ENCODE results near the gene CIAO2B. TPM values are rescaled to one million over a fixed set of nuclear protein-coding genes. Genes with fewer than 3 reads are reported as not detected.

Gene CIAO2B
- total and polyA plus RNA-seq, 11 donors, result 103 to 669 (median 129) TPM

DNA sequence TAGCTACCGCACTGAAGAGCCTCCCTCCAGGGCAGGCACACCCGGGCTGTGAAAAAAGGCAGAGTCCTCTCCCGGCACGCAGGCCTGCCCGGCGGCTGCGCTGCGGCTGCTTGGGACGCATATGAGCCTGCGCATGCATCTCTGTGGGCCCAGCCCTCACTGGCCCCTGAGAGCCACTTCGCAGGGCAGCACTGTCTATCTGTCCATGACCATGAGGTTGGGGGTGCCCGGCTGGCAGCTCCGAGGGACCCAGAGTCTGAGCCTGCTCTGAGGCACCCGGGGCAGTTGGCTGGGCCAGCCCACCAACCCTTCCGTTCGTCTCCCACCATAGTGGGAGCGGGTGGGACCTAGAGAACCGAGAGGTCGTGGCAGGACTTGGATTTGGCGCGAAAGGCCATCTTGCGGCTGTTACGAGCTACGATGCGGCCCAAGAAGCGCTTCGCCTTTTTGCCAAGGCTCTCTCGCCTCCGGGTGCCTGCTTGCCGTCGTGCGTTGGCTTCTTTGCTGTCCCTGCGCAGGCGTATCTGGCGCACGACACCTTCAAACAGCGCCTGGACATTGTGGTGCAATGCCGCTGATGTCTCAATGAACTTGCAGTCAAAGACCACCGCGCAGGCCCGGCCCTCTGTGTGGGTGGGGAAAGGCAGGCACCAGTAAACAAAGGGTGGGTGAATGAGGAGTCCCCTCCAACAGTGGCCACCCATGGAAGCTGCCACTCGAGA, 12.3 kb downstream of the CIAO2B start:
- peak in 1 of 5 donors; percentile 51 for DNase-seq
- peak overlapping the region; percentile 80 to 99 (median 93) for H3K27ac ChIP-seq
- intact Hi-C loops (cut with DNase I), result no loop called here

DNA sequence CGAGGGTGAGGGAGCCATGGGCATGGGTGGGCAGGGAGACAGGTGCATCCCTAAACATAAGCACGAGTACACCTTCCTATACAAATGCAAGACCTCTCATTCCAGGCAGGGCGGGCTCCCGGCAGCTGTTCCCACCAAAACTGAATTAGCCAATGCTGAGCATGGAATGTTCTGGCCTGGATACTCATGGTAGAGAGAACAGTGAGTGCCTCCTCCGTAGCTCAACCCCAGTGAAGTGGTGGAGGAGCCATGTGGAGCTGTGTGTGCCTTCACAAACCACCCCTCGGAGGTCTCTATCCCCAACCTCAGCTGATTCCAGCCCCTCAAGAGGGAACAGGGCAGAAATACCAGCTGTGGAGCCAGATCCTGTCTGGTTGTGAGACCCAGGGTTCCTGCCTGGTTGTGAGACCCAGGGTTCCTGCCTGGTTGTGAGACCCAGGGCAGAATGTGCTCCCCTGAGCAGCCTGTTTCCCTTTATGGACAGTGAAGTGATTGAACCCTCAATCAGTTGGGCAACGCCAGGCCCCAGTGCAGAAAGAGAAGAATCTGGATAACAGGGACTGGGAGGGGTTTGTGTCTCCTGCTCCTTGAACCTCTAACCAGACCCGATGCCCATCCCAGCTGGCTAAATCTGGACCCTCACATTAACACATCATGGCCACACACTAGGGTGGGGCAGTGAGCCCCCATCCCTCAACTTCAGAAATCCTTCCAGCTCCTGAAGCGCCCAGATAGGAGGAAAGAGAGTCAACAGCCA, 13.1 kb downstream of the CIAO2B start:
- ATAC-seq (peak; percentile 4 to 53 (median 20)), DNase-seq (no peak)
- 48 to 59% (median 51%) methylated on average over 9 of the region's 9 CpGs for WGBS, 4 donors
- TF ChIP-seq POLR2A (IDR thresholded peaks at IDR 0.05), result peak in 1 of 2 donors; percentile 14
- TF ChIP-seq, protein P1, sequence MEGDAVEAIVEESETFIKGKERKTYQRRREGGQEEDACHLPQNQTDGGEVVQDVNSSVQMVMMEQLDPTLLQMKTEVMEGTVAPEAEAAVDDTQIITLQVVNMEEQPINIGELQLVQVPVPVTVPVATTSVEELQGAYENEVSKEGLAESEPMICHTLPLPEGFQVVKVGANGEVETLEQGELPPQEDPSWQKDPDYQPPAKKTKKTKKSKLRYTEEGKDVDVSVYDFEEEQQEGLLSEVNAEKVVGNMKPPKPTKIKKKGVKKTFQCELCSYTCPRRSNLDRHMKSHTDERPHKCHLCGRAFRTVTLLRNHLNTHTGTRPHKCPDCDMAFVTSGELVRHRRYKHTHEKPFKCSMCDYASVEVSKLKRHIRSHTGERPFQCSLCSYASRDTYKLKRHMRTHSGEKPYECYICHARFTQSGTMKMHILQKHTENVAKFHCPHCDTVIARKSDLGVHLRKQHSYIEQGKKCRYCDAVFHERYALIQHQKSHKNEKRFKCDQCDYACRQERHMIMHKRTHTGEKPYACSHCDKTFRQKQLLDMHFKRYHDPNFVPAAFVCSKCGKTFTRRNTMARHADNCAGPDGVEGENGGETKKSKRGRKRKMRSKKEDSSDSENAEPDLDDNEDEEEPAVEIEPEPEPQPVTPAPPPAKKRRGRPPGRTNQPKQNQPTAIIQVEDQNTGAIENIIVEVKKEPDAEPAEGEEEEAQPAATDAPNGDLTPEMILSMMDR (IDR thresholded peaks at IDR 0.05), result no peak
- Histone ChIP-seq H3K36me3 (peaks cover 0 to 23% (median 0%) of the 10 kb centered on the region in 9 donors), H3K27me3 (peaks cover 0 to 37% (median 0%) of the 10 kb centered on the region in 9 donors), H3K4me1 (peaks cover 0 to 57% (median 21%) of the 10 kb centered on the region in 12 donors), H3K4me3 (peak overlapping the region in 4 of 12 donors; percentile 3 to 74 (median 44)), H3K9me3 (no peaks in the 10 kb centered on the region), H3K27ac (peak overlapping the region; percentile 80 to 99 (median 92))
- intact Hi-C loops (cut with DNase I), result no loop called here

More for the DNA sequence above, 12.3 kb downstream of the CIAO2B start:
- H3K9me3 ChIP-seq, result no peaks in the 10 kb centered on the region
- TF ChIP-seq, protein P1 (IDR thresholded peaks at IDR 0.05), result no peak
- TF ChIP-seq POLR2A (IDR thresholded peaks at IDR 0.05), result no peak
- WGBS, 4 donors, result 50 to 54% (median 52%) methylated on average over 26 to 42 of the region's 42 CpGs
- H3K4me1 ChIP-seq, result peaks cover 0 to 64% (median 27%) of the 10 kb centered on the region in 12 donors
- H3K36me3 ChIP-seq, result peaks cover 0 to 23% (median 0%) of the 10 kb centered on the region in 9 donors
- no peak for ATAC-seq
- peaks cover 0 to 39% (median 0%) of the 10 kb centered on the region in 9 donors for H3K27me3 ChIP-seq
- H3K4me3 ChIP-seq, result peak overlapping the region in 10 of 12 donors; percentile 12 to 87 (median 63)

DNA sequence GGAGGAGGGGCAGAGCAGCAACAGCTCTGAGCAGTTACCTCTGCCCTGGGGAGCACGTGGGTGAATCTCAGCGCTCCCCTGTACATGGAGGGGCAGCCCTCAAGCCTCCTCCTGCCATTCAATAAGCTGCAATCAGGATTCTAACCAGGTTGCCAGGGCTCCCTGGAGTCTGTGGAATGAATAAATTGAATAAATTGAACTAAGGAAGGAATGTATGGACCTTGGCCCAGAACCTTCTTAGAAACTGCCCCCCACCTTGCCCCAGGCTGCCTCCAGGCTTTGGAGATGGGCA, 14.0 kb downstream of the CIAO2B start:
- Histone ChIP-seq H3K27ac (peak overlapping the region; percentile 63 to 99 (median 92)), H3K36me3 (peaks cover 0 to 23% (median 0%) of the 10 kb centered on the region in 9 donors), H3K9me3 (no peaks in the 10 kb centered on the region), H3K4me3 (no peak overlapping the region), H3K4me1 (peaks cover 0 to 52% (median 21%) of the 10 kb centered on the region in 12 donors), H3K27me3 (peaks cover 0 to 29% (median 0%) of the 10 kb centered on the region in 9 donors)
- TF ChIP-seq, protein P1 (IDR thresholded peaks at IDR 0.05), result no peak
- TF ChIP-seq POLR2A (IDR thresholded peaks at IDR 0.05), result no peak
- ATAC-seq (peak in 1 of 4 donors; percentile 12), DNase-seq (no peak)
- 23 to 71% (median 41%) methylated on average over 2 of the region's 2 CpGs for WGBS, 4 donors
- intact Hi-C loops (cut with DNase I), result no loop called here
